ENCODE measurements around the gene CLMP.

- TF ChIP-seq, protein P1, sequence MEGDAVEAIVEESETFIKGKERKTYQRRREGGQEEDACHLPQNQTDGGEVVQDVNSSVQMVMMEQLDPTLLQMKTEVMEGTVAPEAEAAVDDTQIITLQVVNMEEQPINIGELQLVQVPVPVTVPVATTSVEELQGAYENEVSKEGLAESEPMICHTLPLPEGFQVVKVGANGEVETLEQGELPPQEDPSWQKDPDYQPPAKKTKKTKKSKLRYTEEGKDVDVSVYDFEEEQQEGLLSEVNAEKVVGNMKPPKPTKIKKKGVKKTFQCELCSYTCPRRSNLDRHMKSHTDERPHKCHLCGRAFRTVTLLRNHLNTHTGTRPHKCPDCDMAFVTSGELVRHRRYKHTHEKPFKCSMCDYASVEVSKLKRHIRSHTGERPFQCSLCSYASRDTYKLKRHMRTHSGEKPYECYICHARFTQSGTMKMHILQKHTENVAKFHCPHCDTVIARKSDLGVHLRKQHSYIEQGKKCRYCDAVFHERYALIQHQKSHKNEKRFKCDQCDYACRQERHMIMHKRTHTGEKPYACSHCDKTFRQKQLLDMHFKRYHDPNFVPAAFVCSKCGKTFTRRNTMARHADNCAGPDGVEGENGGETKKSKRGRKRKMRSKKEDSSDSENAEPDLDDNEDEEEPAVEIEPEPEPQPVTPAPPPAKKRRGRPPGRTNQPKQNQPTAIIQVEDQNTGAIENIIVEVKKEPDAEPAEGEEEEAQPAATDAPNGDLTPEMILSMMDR (IDR thresholded peaks at IDR 0.05; ENCODE audit: insufficient read depth, low read length), result no peak
- TF ChIP-seq GABPA (IDR thresholded peaks at IDR 0.05; ENCODE audit: low read depth), result no peak
- TF ChIP-seq POLR2AphosphoS5 (IDR thresholded peaks at IDR 0.05; ENCODE audit: low read depth), result no peak
Measured at GRCh38 chr11:123209591-123209990, 14.5 kb upstream of the CLMP start.
